SU-DHL-6 (cell line): ENCODE measurements around the gene GCNT2.

Source experiments
- EZH2phosphoT487 ChIP-seq: fragments of 200-600 bp; sonication (generic), shearing (Covaris generic); conservative IDR thresholded peaks from 2 replicates; pipeline ENCODE4 v1.6.1; 2018; ENCODE audit warnings: mild to moderate bottlenecking, antibody characterized with exemption, low read length, moderate library complexity, mixed read lengths
- TF ChIP-seq, protein P1 (sequence below): fragments of 200-600 bp; sonication (generic); IDR thresholded peaks from one replicate; pipeline ENCODE4 v1.5.1; 2017; ENCODE audit warnings: antibody characterized with exemption, mild to moderate bottlenecking, low read length, moderate library complexity; ENCODE audit not compliant: insufficient read depth, poor library complexity, severe bottlenecking

DNA sequence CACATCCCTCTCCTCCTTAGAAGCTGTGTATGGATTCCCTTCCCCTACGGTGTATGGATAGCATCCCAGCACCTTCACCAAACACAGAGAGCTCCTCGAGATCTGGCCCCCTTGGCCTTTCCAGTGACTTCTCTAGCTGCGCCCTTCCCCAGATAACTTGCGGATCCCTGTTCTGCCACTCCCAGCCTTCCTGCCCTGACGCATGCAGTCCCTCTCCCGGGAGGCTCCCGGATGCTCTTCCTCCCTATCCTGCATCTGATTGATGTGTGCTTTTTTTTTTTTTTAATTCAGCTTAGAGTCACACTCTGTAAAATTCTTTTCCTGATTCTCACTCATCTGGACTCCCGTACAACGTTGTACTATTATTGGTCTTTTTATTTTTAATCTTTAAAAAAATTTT is 44.8 kb downstream of the GCNT2 start:
- TF ChIP-seq, protein P1, sequence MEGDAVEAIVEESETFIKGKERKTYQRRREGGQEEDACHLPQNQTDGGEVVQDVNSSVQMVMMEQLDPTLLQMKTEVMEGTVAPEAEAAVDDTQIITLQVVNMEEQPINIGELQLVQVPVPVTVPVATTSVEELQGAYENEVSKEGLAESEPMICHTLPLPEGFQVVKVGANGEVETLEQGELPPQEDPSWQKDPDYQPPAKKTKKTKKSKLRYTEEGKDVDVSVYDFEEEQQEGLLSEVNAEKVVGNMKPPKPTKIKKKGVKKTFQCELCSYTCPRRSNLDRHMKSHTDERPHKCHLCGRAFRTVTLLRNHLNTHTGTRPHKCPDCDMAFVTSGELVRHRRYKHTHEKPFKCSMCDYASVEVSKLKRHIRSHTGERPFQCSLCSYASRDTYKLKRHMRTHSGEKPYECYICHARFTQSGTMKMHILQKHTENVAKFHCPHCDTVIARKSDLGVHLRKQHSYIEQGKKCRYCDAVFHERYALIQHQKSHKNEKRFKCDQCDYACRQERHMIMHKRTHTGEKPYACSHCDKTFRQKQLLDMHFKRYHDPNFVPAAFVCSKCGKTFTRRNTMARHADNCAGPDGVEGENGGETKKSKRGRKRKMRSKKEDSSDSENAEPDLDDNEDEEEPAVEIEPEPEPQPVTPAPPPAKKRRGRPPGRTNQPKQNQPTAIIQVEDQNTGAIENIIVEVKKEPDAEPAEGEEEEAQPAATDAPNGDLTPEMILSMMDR: no peak
- no peak for TF ChIP-seq EZH2phosphoT487
